ENCODE results near the gene SAMD4A.
"Not testable (repeated sequence)": the region's sequence is repeated elsewhere in the genome, so short reads cannot be mapped to it uniquely, and the experiment has no call there.

SAMD4A gene

DNA sequence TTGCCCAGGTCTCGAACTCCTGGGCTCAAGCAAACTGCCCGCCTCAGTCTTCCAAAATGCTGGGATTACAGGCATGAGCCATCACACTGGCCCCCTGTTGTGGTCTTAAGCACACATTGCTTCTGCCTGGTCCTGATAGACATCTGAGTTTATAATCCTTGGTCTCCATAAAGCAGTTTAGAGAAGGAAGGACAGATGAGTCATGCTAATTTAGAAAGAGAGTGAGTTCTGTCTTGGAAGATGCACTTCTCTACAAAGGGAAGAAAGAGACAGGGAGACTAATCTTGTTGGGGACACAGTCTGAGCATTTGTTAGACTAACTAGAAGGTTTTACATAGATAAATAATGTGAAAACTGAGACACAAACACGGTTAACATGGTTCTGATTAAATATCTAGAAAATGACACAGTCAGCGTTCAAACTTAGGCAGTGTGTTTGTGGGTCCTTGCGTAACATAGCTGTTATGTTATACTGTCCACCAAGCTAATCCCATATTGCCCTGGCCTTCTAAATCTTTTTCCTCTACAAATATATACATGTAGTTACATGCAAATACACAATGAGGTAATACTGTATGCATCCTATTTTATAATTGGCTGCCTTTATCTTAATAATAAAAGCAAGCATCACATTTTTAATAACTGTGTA is 31.0 kb downstream of the SAMD4A start:
- DNase-seq = no peak

DNA sequence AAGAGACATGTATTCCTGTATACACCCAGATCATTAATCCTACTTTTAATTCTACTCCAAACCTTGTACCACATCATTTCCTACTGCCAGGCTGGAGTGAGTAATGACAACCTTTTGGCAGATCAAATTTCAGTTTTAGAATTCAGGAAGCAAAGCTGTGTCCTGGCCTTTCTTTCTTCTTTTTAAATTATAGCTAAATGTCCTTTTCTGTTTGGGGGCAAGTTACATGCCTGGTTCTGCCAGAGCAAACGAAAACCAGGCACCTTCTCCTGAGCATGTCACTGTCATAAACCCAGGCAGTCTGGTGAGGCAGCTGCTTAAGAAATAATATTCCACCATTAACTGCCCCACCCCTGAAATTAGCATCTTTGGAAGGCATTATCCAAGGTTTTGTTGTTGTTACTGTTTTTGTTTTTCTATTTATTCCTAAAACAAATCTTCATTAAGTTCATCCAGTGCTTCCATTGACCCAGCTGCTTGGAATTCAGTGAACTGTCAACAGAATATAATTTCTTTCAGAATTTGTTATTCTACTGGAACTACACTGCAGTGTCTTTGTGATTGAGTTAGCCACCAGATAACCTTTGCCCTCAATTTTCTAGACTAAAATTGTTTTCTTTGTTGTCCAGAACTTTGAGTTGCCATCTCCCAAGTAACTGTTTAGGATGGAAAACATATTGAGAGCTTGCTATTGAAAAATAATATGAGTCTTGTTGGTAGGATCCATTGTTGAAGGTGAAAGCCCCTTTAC is 33.2 kb downstream of the SAMD4A start:
- DNase-seq = no peak

DNA sequence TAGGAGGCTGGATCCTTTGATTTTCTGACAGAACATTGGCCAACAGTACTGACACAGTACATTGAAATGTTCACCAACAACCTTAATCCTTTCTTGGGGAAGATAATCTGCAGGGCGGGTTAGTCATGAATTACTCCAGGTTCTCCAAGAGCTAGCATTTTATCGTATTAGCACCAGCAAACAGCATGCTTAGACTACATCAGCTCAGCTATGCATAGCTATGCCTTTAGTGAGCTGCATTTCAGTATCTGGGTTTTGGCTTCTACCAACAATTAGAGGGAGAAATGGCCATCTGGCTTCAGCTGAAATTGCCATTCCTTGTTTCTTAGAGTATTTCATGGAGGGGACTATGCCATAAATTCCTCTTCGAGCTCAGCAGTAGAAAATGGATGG is 33.8 kb downstream of the SAMD4A start:
- no peak for DNase-seq

DNA sequence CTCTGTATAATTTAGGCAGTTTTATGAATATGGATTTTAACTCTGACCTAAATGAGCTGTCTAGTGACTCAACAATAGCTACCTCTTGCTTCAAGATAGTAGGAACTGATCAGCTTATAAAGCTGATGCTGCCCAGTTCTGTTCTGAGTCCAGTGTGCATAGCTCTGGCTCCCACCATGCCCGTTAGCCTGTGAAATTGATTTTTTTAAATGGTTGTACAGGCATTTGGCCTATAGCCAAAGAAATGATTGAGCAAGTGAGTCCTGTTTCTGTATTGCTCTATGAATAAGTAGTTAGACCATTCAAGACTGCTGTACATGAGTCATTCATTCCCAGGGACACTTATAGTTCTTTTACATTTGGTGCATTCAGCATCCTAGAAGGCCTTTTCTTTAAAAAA is 36.4 kb downstream of the SAMD4A start:
- no peak for DNase-seq

DNA sequence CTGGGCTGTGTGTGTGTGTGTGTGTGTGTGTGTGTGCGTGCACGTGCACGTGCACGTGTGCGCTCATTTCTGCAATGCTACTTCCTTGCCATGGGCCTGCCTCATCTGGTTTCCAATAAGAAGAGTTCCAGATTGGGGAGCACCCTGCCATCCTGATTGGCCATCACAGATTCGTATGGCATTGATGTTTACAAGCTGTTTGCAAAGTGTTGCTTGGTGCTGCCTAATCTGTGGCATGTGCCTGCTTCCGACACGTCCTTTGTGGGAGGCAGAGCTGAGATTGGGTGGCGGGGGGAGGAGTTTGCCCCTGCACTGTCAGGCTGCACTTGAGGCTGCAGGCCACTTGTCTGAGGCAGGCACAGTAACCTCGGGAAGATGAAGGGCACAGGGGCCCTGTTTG is 39.2 kb downstream of the SAMD4A start:
- DNase-seq = no peak

DNA sequence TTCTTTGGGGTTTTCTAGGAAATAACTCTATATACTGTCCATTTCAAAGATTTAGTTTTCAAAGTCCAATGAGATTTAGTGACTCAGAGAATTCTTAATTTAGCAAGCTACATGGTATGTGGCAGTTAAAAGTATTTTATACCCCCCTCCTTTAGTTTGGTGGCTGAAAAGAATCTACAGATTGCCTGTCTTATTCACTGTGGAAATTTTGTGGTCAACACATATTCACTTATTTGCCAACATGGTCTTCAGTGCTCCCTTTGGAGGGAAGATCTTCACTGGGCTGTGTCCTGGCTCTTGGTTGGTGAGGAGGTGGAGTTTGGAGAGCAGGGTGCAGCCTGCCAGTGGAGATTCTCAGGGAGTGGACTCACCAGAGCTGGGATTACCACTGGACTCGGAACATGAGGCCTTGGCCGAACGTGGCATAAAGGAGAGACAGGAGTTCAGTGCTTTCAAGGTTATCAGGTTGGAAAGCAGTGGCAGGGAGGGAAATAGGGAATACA is 39.8 kb downstream of the SAMD4A start:
- no peak for DNase-seq

DNA sequence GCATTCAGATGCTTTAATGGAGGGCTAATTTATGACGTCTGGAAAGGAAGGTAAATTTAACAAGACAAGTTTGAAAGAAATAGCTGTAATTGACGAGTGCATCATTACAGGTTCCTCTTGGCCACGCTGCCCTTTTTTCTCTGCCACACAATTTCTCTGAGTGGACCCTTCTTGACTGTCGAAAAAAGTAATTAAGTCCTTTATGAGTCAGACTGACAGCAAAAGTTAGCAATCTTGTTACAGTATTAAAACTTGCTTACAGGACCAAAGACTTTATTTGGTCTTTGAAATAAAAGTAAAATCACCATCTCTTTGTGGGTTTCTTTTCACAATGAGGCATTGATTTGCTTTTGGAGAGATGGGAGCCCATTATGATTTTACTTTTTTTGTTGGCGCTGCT is 42.6 kb downstream of the SAMD4A start:
- DNase-seq = no peak

DNA sequence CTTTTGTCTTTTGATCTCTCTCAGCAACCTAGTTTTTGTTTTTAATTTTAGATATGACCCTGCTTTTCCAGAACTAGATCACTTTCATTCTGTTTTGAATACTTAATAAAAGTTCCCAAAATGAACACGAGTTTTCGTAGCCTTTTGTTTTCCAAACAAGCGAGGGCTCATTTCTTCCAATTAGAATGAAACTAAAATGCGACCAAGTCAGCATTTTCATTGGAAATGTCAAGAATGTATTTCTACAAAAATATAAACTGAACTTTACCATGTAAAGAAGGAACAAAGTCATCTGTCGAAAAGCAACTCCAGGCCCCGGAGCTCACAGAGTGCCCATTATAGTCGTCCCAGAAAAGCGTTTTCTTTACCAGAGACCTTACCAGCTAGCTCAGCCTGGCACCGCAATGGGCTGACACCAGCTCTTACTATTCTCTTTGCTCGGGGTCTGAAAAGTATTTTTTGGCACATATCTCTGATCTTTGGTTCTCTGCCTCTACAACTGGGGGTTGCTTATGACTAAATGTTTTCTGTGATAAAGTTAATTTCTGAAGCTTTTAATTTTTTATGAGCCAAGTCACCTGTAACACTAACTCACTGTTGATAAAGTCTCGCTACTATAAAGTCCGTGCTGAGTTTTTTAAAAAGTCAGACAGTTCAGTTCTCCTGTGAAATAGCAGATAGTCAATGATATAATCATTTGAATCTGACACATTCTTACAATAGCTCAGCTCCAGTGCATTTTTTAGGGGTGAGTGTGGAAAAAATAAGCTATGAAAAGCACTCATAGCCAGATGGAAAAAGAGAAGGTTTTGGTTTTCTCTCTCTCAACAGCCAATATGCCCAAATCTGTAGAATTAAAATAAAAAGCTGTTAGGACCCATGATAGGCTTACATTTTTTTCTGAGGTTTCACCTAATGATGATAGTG is 43.4 kb downstream of the SAMD4A start:
- DNase-seq = no peak

DNA sequence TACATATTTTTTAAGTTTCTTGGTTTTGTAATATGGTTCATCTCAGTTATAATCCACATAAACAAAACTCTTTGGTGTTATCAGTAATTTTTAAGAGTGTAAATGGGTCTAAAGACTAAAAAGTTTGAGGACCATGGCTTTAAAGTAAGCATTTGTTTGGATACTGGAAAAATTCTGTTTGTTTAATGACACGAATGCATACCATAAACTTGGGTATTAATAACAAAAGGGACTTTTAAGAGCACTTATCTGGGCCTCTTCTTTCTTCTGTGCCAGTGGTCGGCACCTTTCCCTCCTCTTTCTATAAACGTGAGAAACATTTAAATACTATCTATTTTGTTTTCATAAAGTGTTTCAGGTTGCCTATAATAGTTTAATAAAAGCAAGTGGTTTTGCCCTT is 47.4 kb downstream of the SAMD4A start:
- DNase-seq = no peak

DNA sequence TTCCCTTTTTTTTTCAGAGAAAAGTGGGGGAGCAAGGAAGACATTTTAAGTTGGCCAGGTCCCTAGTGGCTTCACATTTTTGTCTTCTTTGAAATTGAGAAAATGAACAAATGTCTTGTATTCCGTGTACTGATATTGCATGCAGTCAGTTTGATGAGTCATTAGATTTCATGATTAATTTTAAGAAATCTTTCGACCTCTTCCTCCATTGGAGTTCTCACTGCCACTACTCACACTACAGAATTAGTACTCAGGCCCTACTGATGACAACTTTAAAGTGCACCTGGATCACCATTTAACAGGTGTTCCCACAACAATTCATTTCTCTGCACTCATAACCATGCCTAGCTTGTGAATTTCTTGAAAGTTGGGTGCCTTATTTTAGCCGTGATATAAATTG is 50.5 kb downstream of the SAMD4A start:
- no peak for DNase-seq

DNA sequence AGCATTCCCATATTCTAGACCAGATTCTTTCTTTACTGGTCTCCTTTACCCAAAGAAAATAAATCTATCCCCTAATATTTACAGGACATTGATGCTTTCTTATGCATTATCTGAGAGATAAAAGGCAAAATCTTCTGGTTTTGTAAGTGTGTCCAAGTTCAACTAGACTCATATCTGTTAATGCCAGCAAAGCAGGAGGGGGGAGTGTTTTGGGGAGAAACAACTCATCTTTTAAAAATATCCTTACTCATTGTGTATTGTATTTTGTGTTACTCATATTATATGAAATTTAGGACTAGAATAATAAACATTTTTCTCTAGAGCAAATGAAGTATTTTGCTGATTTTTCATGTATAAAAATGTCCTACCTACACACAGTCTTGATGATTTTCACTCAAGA is 54.8 kb downstream of the SAMD4A start:
- DNase-seq = no peak

DNA sequence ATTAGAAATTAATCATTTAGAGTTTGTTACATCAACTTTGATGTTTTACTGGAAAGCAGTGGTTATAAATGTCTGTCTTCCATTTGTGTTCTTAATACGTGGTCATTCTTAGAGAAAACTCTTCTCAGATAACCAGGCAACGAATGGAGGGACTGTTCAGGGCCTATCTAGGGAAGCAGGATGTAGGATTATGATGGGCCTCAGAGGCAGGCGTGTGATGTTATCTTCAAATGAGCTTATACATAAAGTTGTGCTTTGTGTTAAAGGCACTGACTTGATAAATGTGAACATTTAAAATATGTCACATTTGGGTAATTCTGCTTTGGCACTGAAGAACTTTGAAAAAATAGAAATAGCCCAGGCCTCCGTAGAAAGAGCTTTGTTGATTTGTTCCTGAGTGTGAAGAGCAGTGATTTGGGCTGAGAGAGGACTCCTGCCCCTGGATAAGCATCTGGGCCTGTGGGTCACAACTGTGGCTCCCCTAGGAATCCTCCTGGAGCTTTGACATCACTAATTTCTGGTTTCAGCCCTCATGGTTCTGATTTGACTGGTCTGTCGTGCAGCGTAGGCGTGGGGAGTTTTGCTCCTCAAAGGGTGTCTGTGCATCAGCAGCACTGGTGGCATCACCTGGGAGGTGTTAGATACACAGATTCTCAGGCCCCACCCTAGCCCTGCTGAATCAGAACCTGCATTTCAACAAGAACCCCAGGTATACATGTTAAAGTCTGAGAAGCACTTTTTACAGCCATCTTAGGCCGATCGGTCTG is 55.4 kb downstream of the SAMD4A start:
- DNase-seq = no peak

DNA sequence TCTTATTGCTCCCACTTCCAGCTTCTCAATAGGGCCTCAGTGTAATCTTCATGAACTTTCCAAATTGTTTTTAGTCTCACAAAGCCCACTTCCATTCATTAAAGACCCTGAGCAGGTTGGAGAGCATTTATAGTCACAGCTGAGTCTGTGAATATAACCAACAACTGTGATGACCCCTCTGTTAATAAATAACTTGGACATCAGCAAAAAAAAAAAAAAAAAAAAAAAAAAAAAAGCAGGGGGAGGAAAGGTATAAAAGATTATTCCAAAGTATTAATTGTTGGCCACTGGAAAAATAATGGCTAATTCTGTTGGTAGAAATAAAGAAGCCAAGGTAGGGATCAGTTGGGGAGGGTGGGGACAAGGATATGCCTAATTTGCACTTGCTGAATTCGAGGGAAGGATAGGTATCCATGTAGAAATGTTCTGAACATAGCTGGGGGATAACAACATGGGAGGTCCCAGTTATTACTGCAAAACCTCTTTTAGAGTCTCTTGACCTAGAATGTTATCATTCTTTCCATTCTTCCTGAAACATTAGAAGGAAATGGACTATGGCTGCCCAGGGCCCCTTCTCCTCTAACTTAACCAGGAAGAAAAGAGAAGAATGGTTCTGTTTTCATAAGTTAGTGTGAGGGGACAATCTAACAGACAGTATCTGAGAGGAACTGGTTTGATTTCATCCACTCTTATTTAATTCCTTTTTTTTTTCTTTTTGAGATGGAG is 56.5 kb downstream of the SAMD4A start:
- no peak for DNase-seq

DNA sequence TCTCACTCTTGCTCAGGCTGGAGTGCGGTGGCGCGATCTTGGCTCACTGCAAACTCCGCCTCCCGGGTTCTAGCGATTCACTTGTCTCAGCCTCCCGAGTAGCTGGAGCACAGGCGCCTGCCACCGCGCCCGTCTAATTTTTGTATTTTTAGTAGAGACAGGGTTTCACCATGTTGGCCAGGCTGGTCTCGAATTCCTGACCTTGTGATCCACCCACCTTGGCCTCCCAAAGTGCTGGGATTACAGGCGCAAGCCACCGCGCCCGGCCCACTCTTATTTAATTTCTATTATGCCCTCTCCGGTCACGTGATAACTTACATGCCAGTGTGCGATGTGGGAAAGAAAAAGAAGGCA is 57.1 kb downstream of the SAMD4A start:
- DNase-seq = not testable (repeated sequence)

DNA sequence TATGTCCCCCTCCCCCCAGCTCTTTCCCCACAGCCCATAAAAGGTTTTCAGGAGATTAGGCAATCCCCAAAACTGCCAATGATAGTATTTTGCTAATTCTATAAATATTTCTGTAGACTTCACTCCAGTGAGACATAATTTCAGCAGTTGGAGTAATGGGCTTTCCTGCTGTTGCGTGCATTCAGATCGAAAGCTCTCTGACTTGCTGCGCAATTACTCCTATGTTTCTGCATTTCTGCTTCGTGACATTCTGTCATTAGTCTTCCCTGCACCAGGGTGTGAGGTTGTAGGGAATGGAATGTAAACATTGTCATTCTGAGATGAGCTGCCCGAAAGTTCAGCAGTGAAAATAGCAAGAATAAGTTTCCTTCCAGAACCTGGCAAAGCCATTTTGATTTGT is 58.2 kb downstream of the SAMD4A start:
- DNase-seq = no peak

DNA sequence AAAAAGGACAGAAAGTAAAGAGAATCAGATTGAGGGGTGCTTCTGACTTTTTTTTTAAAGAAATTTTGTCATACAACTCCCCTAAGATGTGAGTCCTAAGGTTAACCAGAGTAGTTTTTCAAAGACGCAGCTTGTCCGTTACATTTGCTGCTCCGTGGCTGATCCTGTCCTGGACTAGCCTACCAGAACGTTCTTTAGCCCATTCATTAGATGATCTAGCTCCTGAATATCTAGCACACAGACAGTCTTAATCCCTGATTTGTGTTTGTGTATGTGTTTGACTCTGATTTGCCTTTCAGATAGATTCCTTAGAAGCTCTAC is 60.3 kb downstream of the SAMD4A start:
- no peak for DNase-seq

DNA sequence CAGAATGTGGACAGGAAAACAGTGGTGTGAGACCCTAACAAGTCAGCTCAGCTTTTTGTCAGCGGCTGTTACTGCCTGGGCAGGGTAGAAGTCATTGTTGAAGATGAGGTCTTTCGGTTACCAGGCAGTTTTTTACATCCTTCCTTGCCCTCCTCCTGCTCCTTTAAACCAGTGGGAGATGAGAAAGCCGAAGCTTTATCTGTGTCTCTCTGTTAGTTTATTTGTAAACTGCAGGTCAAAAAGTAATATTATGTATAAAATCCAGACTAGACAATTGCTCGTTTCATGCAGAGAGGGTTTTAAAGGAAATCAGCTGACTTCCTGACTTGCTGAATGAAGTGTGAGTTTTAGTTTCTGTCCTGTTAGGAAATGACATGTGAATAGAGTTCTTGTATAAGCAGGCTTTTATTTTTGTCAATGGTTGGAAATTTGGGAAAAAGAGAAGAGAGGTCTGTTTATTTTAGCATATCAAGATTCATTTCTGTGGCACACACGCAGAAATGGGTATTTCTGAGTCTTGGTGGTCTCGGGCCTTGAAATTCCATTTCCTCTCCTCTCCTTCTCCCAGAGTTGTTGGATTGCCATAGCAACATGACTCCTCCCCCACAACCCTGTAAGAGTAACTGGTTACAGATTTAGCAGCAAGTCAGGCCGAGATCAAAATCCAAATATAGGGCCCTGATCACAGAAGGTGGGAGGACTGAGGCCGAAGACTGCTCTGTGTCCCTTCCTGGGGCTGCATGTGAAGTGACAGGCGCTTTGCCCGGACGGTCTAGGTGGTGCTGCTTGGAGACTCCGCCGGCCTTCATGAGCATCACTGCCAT is 60.8 kb downstream of the SAMD4A start:
- DNase-seq = no peak

DNA sequence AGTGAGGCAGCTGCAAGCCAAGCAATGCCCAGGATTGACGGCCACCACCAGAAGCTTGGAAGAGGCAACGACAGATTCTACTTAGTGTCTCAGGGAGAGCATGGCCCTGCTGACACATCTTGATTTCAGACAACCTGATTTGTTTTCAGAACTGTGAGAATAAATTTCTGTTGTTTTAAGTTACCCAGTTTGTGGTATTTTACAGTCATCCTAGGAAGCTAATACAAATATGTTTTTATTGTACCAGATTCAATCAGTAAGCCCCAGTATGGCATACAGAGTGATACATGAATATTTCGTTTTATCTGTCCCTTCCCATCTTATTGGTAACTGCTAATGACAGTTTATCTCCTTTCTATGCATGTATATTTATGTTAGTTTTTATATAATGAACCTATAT is 62.3 kb downstream of the SAMD4A start:
- no peak for DNase-seq

DNA sequence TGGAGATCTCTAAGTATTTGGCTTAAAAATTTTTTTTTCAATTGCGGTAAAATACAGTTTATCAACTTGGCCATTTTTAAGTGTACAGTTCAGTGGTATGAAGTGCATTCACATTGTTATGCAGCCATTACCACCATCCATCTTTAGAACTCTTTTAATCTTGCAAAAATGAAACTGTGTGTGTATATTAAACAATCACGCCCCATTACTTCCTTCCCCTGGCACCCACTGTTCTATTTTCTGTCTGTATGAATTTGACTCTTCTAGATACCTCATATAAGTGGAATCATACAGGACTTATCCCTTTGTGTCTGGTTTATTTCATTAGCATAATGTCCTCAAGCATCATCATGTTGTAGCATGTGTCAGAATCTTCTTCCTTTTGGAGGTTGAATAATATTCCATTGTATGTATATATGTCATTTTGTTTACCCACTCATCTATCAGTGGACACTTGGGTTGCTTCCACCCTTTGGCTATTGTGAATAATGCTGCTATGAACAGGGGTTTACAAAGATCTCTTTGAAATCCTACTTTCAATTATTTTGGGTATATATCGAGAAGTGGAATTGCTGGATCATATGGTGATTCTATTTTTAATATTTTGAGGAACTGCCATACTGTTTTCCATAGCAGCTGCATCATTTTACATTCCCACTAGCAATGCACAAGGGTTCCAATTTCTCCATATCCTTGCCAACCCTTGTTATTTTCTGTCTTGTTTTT is 62.9 kb downstream of the SAMD4A start:
- DNase-seq = no peak

DNA sequence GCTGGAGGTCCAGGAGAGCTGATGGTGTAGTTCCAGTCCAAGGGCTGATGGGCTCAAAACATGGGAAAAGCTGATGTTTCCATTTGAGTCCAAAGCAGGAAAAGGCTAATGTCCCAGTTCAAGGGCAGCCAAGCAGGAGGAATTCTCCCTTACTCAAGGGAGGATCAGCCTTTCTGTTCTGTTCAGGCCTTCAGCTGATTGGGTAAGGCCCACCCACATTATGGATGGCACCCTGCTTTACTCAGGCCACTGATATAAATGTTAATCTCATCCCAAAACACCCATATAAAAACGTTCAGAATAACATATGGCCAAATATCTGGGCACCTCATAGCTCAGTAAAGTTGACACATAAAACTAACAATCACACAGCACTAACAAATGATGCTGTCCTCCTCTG is 64.1 kb downstream of the SAMD4A start:
- no peak for DNase-seq

DNA sequence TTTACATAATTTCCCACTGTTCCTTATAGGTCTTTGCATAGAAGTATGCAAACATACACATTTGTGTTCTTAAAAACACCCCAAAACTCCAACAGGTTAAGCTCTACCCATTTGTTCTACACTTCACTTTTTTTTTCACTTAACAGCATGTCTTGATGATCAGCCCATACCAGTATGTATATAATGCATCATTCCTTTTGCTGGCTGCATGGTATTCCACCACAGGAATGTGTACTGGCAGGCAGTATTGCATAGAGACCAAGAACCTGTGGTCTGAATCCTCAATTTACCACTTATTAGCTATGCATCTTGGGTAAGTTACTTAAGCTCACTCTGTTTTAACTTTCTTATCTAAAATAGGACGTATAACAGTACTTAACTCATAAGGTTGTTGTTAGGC is 65.5 kb downstream of the SAMD4A start:
- DNase-seq = no peak

Data from GF-D8 (cell line).